SK-N-MC (cell line): ENCODE measurements around the gene VPS41.

Experiments
- EZH2 ChIP-seq: fragments of 200-600 bp; sonication (generic); IDR thresholded peaks from one replicate; pipeline ENCODE4 v1.6.1; 2017; ENCODE audit warnings: antibody characterized with exemption
- POLR2AphosphoS5 ChIP-seq: IDR thresholded peaks from 2 replicates; pipeline ENCODE4 v1.6.1; 2012; ENCODE audit warnings: mild to moderate bottlenecking, low read depth, low read length, borderline replicate concordance

DNA sequence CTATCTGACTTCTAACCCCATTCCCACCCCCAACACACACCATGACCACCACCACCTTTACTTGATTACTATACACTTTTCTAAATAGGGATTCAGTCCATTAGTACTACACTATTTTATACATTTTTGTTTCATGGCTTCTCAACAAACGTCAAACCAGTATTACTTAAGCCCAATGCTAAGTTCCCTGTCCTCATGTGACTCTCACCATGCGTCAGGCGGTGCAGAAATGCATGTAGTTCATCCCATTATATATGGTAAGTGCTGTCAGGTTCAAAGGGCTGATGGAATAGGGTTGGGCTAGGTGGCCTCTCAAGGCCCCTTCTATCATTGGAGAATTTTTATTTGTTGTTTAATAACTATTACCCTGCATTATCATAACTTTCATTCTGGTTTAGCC is 19.5 kb upstream of the VPS41 start:
- TF ChIP-seq EZH2 (no peak), POLR2AphosphoS5 (no peak)
